Bronchial epithelial cell (primary cell): Measurements from ENCODE around the gene FCGR2B. TPM values are rescaled to one million over a fixed set of nuclear protein-coding genes. Genes with fewer than 3 reads are reported as not detected.
A peak's percentile ranks its signal among the peaks of the same experiment; 100 is the strongest.

Source experiments
- DNase-seq: peaks from one replicate; pipeline ENCODE4 v3.0.0-alpha.2; 2010; ENCODE audit warnings: low read depth
- FAIRE-seq: peaks from 2 replicates; lab custom pipeline; 2011; peaks lifted over from hg19 to GRCh38; lab: Jason Lieb, UNC
- H3K27me3 ChIP-seq: 2 replicates; pipeline ENCODE4 v1.5.1; 2011; ENCODE audit warnings: low read length; ENCODE audit not compliant: control insufficient read depth, insufficient read depth
- H3K36me3 ChIP-seq: 2 replicates; pipeline ENCODE4 v1.5.1; 2011; ENCODE audit warnings: low read length; ENCODE audit not compliant: control insufficient read depth, insufficient read depth
- H3K4me3 ChIP-seq: 2 replicates; pipeline ENCODE4 v1.5.1; 2011; ENCODE audit warnings: mild to moderate bottlenecking, low read depth, low read length, control low read depth
- CTCF ChIP-seq: IDR thresholded peaks from 2 replicates; pipeline ENCODE4 v1.5.1; 2011; ENCODE audit warnings: mild to moderate bottlenecking, moderate library complexity, low read length, control low read depth, inconsistent platforms; ENCODE audit not compliant: insufficient read depth, severe bottlenecking
- total RNA-seq: library from RNA; depleted of rRNA; stranded (reverse); fragments of >200 nt; gene quantifications from 2 replicates; pipeline ENCODE4 v1.2.1, GENCODE V29; 2014

FCGR2B gene
- total RNA-seq, 1 donor from 2014 or later = not detected

DNA sequence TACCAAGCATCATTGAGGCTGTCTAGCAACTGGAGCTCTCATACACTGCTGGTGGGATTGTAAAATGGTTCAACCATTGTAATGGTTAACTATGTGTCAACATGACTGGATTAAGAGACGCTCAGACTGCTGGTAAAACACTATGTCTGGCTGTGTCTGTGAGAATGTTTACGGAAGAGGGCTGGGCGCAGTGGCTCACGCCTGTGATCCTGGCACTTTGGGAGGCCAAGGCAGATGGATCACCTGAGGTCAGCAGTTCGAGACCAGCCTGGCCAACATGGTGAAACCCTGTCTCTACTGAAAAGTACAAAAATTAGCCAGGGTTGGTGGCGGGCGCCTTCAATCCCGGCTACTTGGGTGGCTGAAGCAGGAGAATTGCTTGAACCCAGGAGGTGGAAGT, 39.3 kb downstream of the FCGR2B start:
- Histone ChIP-seq H3K27me3 (no peaks in the 10 kb centered on the region), H3K36me3 (no peaks in the 10 kb centered on the region), H3K4me3 (no peak overlapping the region)
- no peak for TF ChIP-seq CTCF
- DNase-seq (peak; percentile 10), FAIRE-seq (no peak)

DNA sequence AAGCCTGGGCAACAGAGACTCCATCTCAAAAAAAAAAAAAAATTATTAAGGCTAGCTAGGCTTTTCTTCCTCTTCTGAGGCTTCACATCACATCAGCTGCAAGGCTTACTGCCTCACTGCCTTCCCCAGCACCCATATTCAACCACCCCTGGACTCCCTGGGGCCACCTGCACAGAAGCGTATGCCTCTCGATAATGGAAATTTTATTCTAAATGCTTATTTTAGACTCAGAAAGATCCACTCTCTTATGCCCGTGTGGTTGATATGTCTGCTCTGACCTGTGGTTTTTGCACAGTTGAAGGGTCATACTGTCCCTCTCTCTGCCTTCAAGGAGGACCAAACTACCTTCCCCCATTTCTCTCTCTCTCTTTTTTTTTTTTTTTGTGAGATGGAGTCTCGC, 42.6 kb downstream of the FCGR2B start:
- Histone ChIP-seq H3K4me3 (no peak overlapping the region), H3K36me3 (no peaks in the 10 kb centered on the region), H3K27me3 (no peaks in the 10 kb centered on the region)
- FAIRE-seq = no peak
- DNase-seq = no peak
- no peak for TF ChIP-seq CTCF

DNA sequence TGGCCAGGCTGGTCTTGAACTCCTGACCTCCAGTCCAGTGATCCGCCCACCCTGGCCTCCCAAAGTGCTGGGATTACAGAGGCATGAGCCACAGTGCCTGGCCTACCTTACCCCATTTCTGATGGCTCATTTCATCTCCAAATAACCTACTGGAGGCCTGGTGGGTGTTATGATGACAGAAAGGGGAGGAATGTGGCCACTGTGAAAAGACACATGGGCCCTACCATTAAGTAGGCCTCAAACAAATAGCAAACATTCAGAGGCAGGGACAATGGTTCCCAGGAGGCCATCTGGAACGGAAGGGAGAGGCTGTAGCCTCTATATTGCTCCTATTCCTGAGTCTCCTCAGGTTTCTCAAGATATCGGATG, 43.2 kb downstream of the FCGR2B start:
- peak; percentile 56 for DNase-seq
- H3K36me3 ChIP-seq = no peaks in the 10 kb centered on the region
- H3K27me3 ChIP-seq = no peaks in the 10 kb centered on the region
- TF ChIP-seq CTCF = no peak
- no peak overlapping the region for H3K4me3 ChIP-seq
- FAIRE-seq = no peak

DNA sequence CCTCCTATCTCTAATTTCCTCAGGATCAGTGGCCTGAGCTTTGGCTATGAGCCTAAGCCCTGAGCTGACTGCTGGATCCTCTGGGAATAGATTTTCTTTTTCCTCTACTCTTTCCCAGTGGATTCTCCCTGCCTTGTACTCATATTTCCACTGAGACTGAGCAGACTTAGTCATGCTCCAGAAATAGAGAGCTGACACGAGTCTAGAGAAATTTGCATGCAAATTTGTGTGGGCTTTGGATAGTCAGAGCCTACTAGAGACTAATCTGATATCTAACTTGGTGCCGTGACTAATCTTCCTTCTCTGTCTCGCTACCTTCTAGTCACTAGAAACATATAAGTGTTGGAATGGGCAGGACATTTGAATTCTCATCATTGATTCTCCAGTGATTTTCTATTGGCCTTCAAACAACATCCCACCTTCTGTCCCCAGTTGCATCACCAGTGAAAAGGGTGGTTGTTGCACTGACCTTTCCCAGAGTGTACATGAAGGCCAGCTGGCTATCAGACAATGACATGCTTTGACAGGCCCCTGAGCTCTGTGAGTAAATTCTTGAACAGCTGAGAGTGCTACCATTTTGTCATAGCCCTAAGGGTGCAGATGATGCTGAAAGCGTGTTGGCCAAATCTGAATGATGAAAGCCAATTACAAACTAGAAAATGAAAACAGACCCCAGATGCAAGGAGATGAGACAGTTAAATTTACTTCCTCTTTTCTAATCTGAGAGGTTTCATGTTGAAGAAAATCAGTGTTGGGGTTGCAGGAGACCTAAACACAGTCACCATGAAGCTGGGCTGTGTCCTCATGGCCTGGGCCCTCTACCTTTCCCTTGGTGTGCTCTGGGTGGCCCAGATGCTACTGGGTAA, 43.8 kb downstream of the FCGR2B start, which contains the start of gene FCRLA:
Gene FCRLA (plus strand): TSS at position 748 of the 866 bp plus-strand sequence. CDS start 36 bp downstream, at position 784.
- H3K36me3 ChIP-seq = no peaks in the 10 kb centered on the region
- peak; percentile 98 for DNase-seq
- H3K4me3 ChIP-seq = no peak within 1 kb of the TSS
- TF ChIP-seq CTCF = no peak
- no peaks in the 10 kb centered on the region for H3K27me3 ChIP-seq
- peak; percentile 60 for FAIRE-seq

DNA sequence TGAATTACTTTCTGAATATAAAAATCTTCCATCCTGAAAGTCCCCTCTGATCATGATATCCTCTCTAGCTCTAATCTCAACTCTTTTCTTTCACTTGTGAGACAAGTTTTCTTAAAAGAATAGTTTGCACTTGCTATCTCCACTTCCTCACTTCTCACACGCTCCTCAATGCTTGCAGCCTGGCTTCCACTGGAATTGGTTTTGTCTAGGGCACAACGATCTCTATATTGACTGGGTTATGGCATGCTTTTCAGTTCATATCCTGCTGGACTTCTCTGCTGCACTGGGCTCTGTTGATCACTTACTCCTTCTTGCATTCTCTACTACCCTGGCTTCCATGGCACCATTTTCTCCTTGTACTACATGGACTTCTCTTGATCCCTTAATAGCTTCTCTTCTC, 44.6 kb downstream of the FCGR2B start:
- DNase-seq (no peak), FAIRE-seq (no peak)
- Histone ChIP-seq H3K27me3 (no peaks in the 10 kb centered on the region), H3K36me3 (no peaks in the 10 kb centered on the region), H3K4me3 (no peak overlapping the region)
- no peak for TF ChIP-seq CTCF
